ENCODE measurements around the gene AEBP1.

AEBP1 gene

GRCh38 chr7:44085546-44085945, 18.6 kb upstream of the AEBP1 start:
- H3K36me3 ChIP-seq (ENCODE audit: control insufficient read depth in 2 of 2, insufficient read depth in 2 of 2, low read length in 2 of 2): peaks cover 0 to 4% of the 10 kb centered on the region in 2 donors
- H3K4me3 ChIP-seq (ENCODE audit: low read length in 2 of 2): no peak overlapping the region
- no peak overlapping the region for H3K9ac ChIP-seq (ENCODE audit: low read depth in 1 of 2, low read length in 2 of 2)
- no peaks in the 10 kb centered on the region for H3K9me3 ChIP-seq (ENCODE audit: control insufficient read depth in 2 of 2, low read length in 2 of 2)
- peaks cover 3 to 9% of the 10 kb centered on the region in 2 donors for H3K4me1 ChIP-seq (ENCODE audit: control insufficient read depth in 2 of 2, insufficient read depth in 2 of 2, low read length in 2 of 2)
- no peak overlapping the region for H3K27ac ChIP-seq (ENCODE audit: low read depth in 2 of 2, low read length in 2 of 2)
- H3K27me3 ChIP-seq (ENCODE audit: control insufficient read depth in 2 of 2, insufficient read depth in 2 of 2, low read length in 2 of 2): no peaks in the 10 kb centered on the region

- Histone ChIP-seq H3K36me3 (ENCODE audit: control insufficient read depth in 2 of 2, insufficient read depth in 2 of 2, low read length in 2 of 2) (no peaks in the 10 kb centered on the region), H3K27me3 (ENCODE audit: control insufficient read depth in 2 of 2, insufficient read depth in 2 of 2, low read length in 2 of 2) (no peaks in the 10 kb centered on the region), H3K27ac (ENCODE audit: low read depth in 2 of 2, low read length in 2 of 2) (no peak overlapping the region), H3K4me1 (ENCODE audit: control insufficient read depth in 2 of 2, insufficient read depth in 2 of 2, low read length in 2 of 2) (no peaks in the 10 kb centered on the region), H3K9me3 (ENCODE audit: control insufficient read depth in 2 of 2, low read length in 2 of 2) (no peaks in the 10 kb centered on the region), H3K4me3 (ENCODE audit: low read length in 2 of 2) (no peak overlapping the region), H3K9ac (ENCODE audit: low read depth in 1 of 2, low read length in 2 of 2) (no peak overlapping the region)
Measured at GRCh38 chr7:44086627-44087026, 17.5 kb upstream of the AEBP1 start.

- Histone ChIP-seq H3K4me1 (ENCODE audit: control insufficient read depth in 2 of 2, insufficient read depth in 2 of 2, low read length in 2 of 2) (no peaks in the 10 kb centered on the region), H3K4me3 (ENCODE audit: low read length in 2 of 2) (no peak overlapping the region), H3K9me3 (ENCODE audit: control insufficient read depth in 2 of 2, low read length in 2 of 2) (no peaks in the 10 kb centered on the region), H3K36me3 (ENCODE audit: control insufficient read depth in 2 of 2, insufficient read depth in 2 of 2, low read length in 2 of 2) (no peaks in the 10 kb centered on the region), H3K27me3 (ENCODE audit: control insufficient read depth in 2 of 2, insufficient read depth in 2 of 2, low read length in 2 of 2) (no peaks in the 10 kb centered on the region), H3K9ac (ENCODE audit: low read depth in 1 of 2, low read length in 2 of 2) (no peak overlapping the region), H3K27ac (ENCODE audit: low read depth in 2 of 2, low read length in 2 of 2) (peak overlapping the region; percentile 16 to 71)
Measured at GRCh38 chr7:44087911-44088838, 16.0 kb upstream of the AEBP1 start.

GRCh38 chr7:44093102-44093641, 11.0 kb upstream of the AEBP1 start:
- Histone ChIP-seq H3K4me3 (ENCODE audit: low read length in 2 of 2) (no peak overlapping the region), H3K27ac (ENCODE audit: low read depth in 2 of 2, low read length in 2 of 2) (no peak overlapping the region), H3K4me1 (ENCODE audit: control insufficient read depth in 2 of 2, insufficient read depth in 2 of 2, low read length in 2 of 2) (no peaks in the 10 kb centered on the region), H3K36me3 (ENCODE audit: control insufficient read depth in 2 of 2, insufficient read depth in 2 of 2, low read length in 2 of 2) (no peaks in the 10 kb centered on the region), H3K9ac (ENCODE audit: low read depth in 1 of 2, low read length in 2 of 2) (no peak overlapping the region), H3K27me3 (ENCODE audit: control insufficient read depth in 2 of 2, insufficient read depth in 2 of 2, low read length in 2 of 2) (no peaks in the 10 kb centered on the region), H3K9me3 (ENCODE audit: control insufficient read depth in 2 of 2, low read length in 2 of 2) (no peaks in the 10 kb centered on the region)

- H3K27ac ChIP-seq (ENCODE audit: low read depth in 2 of 2, low read length in 2 of 2): no peak overlapping the region
- H3K36me3 ChIP-seq (ENCODE audit: control insufficient read depth in 2 of 2, insufficient read depth in 2 of 2, low read length in 2 of 2): no peaks in the 10 kb centered on the region
- H3K9ac ChIP-seq (ENCODE audit: low read depth in 1 of 2, low read length in 2 of 2): no peak overlapping the region
- H3K4me1 ChIP-seq (ENCODE audit: control insufficient read depth in 2 of 2, insufficient read depth in 2 of 2, low read length in 2 of 2): no peaks in the 10 kb centered on the region
- no peaks in the 10 kb centered on the region for H3K9me3 ChIP-seq (ENCODE audit: control insufficient read depth in 2 of 2, low read length in 2 of 2)
- no peaks in the 10 kb centered on the region for H3K27me3 ChIP-seq (ENCODE audit: control insufficient read depth in 2 of 2, insufficient read depth in 2 of 2, low read length in 2 of 2)
- H3K4me3 ChIP-seq (ENCODE audit: low read length in 2 of 2): no peak overlapping the region
Measured at GRCh38 chr7:44094365-44094764, 9.8 kb upstream of the AEBP1 start.

GRCh38 chr7:44094883-44095592, 9.1 kb upstream of the AEBP1 start:
- Histone ChIP-seq H3K27ac (ENCODE audit: low read depth in 2 of 2, low read length in 2 of 2) (no peak overlapping the region), H3K27me3 (ENCODE audit: control insufficient read depth in 2 of 2, insufficient read depth in 2 of 2, low read length in 2 of 2) (no peaks in the 10 kb centered on the region), H3K9me3 (ENCODE audit: control insufficient read depth in 2 of 2, low read length in 2 of 2) (no peaks in the 10 kb centered on the region), H3K9ac (ENCODE audit: low read depth in 1 of 2, low read length in 2 of 2) (no peak overlapping the region), H3K36me3 (ENCODE audit: control insufficient read depth in 2 of 2, insufficient read depth in 2 of 2, low read length in 2 of 2) (no peaks in the 10 kb centered on the region), H3K4me1 (ENCODE audit: control insufficient read depth in 2 of 2, insufficient read depth in 2 of 2, low read length in 2 of 2) (no peaks in the 10 kb centered on the region), H3K4me3 (ENCODE audit: low read length in 2 of 2) (no peak overlapping the region)

- H3K4me1 ChIP-seq (ENCODE audit: control insufficient read depth in 2 of 2, insufficient read depth in 2 of 2, low read length in 2 of 2): peaks cover 0 to under 1% of the 10 kb centered on the region in 2 donors
- no peaks in the 10 kb centered on the region for H3K27me3 ChIP-seq (ENCODE audit: control insufficient read depth in 2 of 2, insufficient read depth in 2 of 2, low read length in 2 of 2)
- H3K9ac ChIP-seq (ENCODE audit: low read depth in 1 of 2, low read length in 2 of 2): no peak overlapping the region
- no peak overlapping the region for H3K4me3 ChIP-seq (ENCODE audit: low read length in 2 of 2)
- no peaks in the 10 kb centered on the region for H3K9me3 ChIP-seq (ENCODE audit: control insufficient read depth in 2 of 2, low read length in 2 of 2)
- H3K36me3 ChIP-seq (ENCODE audit: control insufficient read depth in 2 of 2, insufficient read depth in 2 of 2, low read length in 2 of 2): no peaks in the 10 kb centered on the region
- no peak overlapping the region for H3K27ac ChIP-seq (ENCODE audit: low read depth in 2 of 2, low read length in 2 of 2)
Measured at GRCh38 chr7:44095781-44096180, 8.4 kb upstream of the AEBP1 start.

- Histone ChIP-seq H3K9me3 (ENCODE audit: control insufficient read depth in 2 of 2, low read length in 2 of 2) (no peaks in the 10 kb centered on the region), H3K4me3 (ENCODE audit: low read length in 2 of 2) (no peak overlapping the region), H3K27me3 (ENCODE audit: control insufficient read depth in 2 of 2, insufficient read depth in 2 of 2, low read length in 2 of 2) (no peaks in the 10 kb centered on the region), H3K4me1 (ENCODE audit: control insufficient read depth in 2 of 2, insufficient read depth in 2 of 2, low read length in 2 of 2) (peaks cover 0 to 5% of the 10 kb centered on the region in 2 donors), H3K27ac (ENCODE audit: low read depth in 2 of 2, low read length in 2 of 2) (no peak overlapping the region), H3K36me3 (ENCODE audit: control insufficient read depth in 2 of 2, insufficient read depth in 2 of 2, low read length in 2 of 2) (no peaks in the 10 kb centered on the region), H3K9ac (ENCODE audit: low read depth in 1 of 2, low read length in 2 of 2) (no peak overlapping the region)
Measured at GRCh38 chr7:44096326-44096881, 7.7 kb upstream of the AEBP1 start.

- Histone ChIP-seq H3K36me3 (ENCODE audit: control insufficient read depth in 2 of 2, insufficient read depth in 2 of 2, low read length in 2 of 2) (no peaks in the 10 kb centered on the region), H3K27me3 (ENCODE audit: control insufficient read depth in 2 of 2, insufficient read depth in 2 of 2, low read length in 2 of 2) (no peaks in the 10 kb centered on the region), H3K9ac (ENCODE audit: low read depth in 1 of 2, low read length in 2 of 2) (no peak overlapping the region), H3K9me3 (ENCODE audit: control insufficient read depth in 2 of 2, low read length in 2 of 2) (no peaks in the 10 kb centered on the region), H3K27ac (ENCODE audit: low read depth in 2 of 2, low read length in 2 of 2) (peak overlapping the region in 1 of 2 donors; percentile 38), H3K4me1 (ENCODE audit: control insufficient read depth in 2 of 2, insufficient read depth in 2 of 2, low read length in 2 of 2) (peaks cover 0 to 5% of the 10 kb centered on the region in 2 donors), H3K4me3 (ENCODE audit: low read length in 2 of 2) (no peak overlapping the region)
Measured at GRCh38 chr7:44097064-44097932, 6.8 kb upstream of the AEBP1 start.

All from mucosa of rectum (tissue), 2 donors.